ENCODE measurements around the gene TULP1.
"Not testable (repeated sequence)": the region's sequence is repeated elsewhere in the genome, so short reads cannot be mapped to it uniquely, and the experiment has no call there.

Gene TULP1

GRCh38 chr6:35519313-35520015, 6.8 kb upstream of the TULP1 start:
- no peak for DNase-seq

GRCh38 chr6:35518566-35519312, 6.0 kb upstream of the TULP1 start:
- no peak for DNase-seq

- not testable (repeated sequence) for DNase-seq
Observed at GRCh38 chr6:35517978-35518377, 5.3 kb upstream of the TULP1 start.

- DNase-seq, result no peak
Observed at GRCh38 chr6:35516712-35517111, 4.0 kb upstream of the TULP1 start.

GRCh38 chr6:35515939-35516338, 3.2 kb upstream of the TULP1 start:
- DNase-seq, result not testable (repeated sequence)

- no peak for DNase-seq
Observed at GRCh38 chr6:35514587-35514986, 1.9 kb upstream of the TULP1 start.

GRCh38 chr6:35512006-35512405, 690 bp downstream of the TULP1 start:
- no peak for DNase-seq

- no peak for DNase-seq
Observed at GRCh38 chr6:35511562-35511941, 1.1 kb downstream of the TULP1 start.

- no peak for DNase-seq
Observed at GRCh38 chr6:35510916-35511561, 1.7 kb downstream of the TULP1 start.

- DNase-seq, result no peak
Observed at GRCh38 chr6:35508542-35508941, 4.2 kb downstream of the TULP1 start.

GRCh38 chr6:35508027-35508426, 4.7 kb downstream of the TULP1 start:
- DNase-seq, result no peak

GRCh38 chr6:35507221-35507620, 5.5 kb downstream of the TULP1 start:
- no peak for DNase-seq

GRCh38 chr6:35506536-35506935, 6.2 kb downstream of the TULP1 start:
- no peak for DNase-seq

GRCh38 chr6:35505999-35506412, 6.7 kb downstream of the TULP1 start:
- DNase-seq, result no peak

- no peak for DNase-seq
Observed at GRCh38 chr6:35503534-35503933, 9.2 kb downstream of the TULP1 start.

GRCh38 chr6:35501784-35502183, 10.9 kb downstream of the TULP1 start:
- DNase-seq, result no peak

- DNase-seq, result no peak
Observed at GRCh38 chr6:35500782-35501181, 11.9 kb downstream of the TULP1 start.

- no peak for DNase-seq
Observed at GRCh38 chr6:35499372-35499771, 13.3 kb downstream of the TULP1 start.

- DNase-seq, result no peak
Observed at GRCh38 chr6:35498422-35499067, 14.2 kb downstream of the TULP1 start.

GRCh38 chr6:35497571-35498421, 14.9 kb downstream of the TULP1 start:
- no peak for DNase-seq

GRCh38 chr6:35496841-35497570, 15.7 kb downstream of the TULP1 start, which contains the start of gene TEAD3:
Gene TEAD3 (minus strand): TSS chr6:35497079.
- no peak for DNase-seq

All from NCI-H526 treated with DMSO at 0.1 percent for 48 hours (cell line).